Measurements from ENCODE around the gene GABRG3.

GABRG3 gene

DNA sequence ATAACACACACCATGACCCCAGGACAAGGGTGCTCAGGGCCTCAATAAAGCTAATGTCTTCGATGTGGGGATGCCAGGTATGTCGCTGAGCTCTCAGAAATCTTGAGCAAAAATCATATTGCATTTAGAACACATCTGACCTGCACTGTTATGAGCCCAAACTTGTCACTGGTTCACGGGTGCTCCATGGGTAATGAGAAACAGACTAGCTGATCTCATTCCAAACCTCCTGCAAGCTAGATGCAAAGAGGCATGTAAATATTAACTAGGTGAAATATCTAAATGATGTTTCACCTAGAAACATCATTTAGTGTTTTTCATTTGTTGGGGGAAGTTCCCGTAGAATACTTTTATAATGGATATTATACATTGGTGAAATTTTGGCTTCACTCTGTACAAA lies 578.8 kb downstream of the GABRG3 start:
- H3K4me3 ChIP-seq (ENCODE audit: low read depth, low read length), result no peak overlapping the region

DNA sequence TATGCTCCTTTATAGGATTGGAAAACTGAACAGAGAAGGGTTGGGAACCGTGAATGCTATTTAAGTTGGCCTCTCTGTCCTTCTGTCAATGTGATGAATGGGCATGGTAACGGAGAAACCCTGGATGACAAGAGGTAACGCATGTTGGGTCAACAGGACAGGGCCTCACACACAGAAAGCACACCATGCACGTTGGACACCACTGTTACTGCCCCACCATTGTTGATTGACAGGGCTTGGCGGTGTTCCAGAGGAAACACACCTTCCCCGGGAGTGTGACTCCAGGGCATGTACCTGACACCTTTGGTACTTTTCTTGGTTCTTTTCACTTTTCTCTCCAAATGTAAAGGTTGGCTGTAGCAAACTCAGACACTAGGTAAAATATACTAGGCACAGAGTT lies 579.7 kb downstream of the GABRG3 start:
- no peak overlapping the region for H3K4me3 ChIP-seq (ENCODE audit: low read depth, low read length)

DNA sequence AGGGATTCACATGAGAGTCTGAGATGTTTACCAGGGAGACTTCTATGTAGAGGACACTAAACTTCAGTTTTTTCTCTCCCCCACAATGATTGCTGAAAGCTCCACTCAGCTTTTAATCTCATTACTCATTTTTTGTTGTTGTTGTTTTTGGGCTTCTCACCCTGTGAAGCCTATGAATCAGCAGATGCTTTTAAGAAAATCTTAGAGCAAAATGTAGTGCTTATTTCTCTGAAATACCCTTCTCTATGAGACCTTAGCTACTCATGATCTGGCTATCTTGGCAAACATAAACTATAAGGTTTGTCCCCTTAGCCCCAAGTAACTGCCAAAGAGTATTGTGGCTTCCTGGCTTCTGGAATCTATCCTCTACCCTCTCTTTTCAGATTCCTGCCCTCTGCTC lies 590.8 kb downstream of the GABRG3 start:
- H3K4me3 ChIP-seq (ENCODE audit: low read depth, low read length), result no peak overlapping the region

DNA sequence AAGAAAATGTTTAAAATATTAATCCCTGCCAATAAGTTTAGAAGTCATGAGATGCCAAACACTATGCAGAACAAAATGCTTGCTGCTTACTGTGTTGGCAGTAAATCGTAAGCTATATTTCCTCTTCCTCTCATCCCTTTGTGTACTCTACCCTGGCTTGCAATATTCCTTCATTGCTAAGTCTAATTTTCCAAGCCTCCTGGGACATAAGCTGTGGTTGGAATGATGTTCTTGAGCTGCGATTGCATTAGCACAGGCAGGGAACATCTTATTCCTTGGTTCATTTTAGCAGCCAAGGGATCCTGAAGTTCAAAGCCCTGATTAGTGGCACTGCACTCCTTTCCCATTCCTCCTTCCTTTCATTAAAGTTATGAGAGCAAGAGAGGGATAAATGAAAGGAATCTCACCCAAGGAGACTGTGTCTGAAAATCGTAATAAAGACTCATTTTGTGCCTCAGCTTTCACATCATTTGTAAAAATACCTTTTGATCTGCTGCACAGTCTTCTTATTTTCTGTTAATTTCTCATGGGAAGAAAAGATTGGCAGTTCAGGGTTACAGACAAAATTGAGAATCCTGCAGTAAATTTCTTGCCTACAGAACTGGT lies 592.9 kb downstream of the GABRG3 start:
- no peak overlapping the region for H3K4me3 ChIP-seq (ENCODE audit: low read depth, low read length)

DNA sequence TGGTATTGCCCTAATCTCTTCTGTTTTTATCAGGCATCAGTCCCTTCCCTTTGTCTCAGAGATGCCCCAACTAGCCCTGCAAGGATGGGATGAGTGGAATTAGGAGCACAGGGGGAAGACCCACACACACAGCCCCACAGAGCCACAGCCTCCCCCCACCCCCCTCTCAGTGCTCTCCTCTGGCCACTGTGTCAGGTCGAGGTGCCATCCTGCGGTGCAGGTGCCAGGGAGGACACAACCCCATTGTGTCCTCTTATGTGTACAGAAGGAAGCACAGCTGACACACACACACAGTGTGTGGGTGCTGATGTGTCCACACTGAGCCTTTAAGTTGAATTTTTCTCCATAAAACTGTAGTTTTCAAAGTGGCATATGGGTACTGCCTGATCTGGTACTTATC lies 593.7 kb downstream of the GABRG3 start:
- no peak overlapping the region for H3K4me3 ChIP-seq (ENCODE audit: low read depth, low read length)

DNA sequence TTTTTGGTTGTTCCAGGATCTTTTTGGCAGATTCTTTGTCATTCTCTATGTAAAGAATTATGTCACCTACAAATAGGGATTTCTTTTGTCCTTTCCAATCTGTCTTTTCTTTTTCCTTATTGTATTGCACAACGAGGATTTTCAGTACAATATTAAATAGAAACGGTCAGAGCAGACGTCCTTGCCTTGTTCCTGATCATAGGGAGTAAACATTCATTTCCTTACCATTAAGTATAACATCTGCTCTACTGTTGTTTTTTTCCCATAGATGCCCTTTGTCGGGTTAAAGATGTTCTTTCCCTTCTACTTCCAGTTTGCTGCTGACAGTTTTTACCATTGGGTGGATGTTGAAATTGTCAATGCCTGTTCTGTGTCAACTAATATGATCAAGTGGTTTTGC lies 599.8 kb downstream of the GABRG3 start:
- H3K4me3 ChIP-seq (ENCODE audit: low read depth, low read length), result no peak overlapping the region

DNA sequence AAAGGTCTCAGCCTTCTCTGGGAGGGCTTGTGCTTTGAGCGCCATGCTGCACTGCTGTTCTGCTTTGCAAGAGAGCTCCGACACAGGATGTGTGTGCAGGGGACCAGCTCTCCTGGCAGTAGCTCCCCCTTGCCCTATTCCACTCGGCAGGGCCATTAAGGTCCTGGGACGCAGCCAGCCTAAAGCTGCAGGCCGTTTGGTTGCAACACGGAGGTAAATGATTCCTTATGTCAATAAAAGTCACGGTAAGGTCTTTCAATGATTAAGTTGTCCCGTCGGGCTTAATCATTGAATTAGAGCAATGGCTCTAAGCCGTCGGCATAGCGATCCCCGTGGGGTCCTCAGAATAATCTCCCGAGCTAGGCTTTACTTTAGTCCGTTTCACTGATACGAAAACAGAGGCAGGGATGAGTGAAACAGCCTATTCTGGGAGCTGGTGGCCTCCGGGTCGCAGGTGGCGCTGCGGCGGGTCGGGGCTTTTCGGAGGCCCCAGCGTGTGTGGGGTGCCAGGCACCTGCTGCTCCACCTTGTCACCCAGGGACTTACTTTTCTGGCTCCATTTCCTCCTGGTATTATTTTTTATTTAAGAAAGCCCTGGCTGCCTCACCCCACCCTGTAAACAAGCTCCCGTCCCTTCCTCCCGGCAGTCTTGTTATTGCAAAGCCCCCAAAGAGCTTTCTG lies 603.0 kb downstream of the GABRG3 start:
- H3K4me3 ChIP-seq (ENCODE audit: low read depth, low read length), result no peak overlapping the region

DNA sequence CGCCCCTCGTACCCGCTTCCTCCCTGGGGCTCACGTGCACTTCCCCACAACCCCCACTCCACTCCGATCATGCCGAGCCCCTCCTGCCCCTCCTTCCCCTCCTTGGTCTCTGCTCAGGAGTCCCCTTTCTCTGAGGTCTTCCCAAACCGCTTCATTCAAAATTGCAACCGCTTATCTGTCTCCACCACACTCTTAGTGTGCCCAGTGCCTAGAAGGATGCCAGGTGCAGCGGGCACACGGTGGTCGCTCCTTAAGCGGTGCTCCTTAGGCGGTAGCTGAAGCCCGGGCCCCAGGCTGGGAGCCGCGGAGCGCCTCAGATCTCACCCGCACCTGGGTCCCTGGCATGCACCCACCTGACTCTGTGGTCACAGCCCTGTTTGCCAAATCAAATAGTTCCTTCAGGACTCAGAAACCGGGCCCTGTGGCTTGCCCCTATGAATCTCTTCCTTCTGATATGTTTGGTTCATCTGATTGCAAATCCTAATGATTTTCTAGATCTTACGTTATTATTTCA lies 603.6 kb downstream of the GABRG3 start:
- H3K4me3 ChIP-seq (ENCODE audit: low read depth, low read length), result no peak overlapping the region

DNA sequence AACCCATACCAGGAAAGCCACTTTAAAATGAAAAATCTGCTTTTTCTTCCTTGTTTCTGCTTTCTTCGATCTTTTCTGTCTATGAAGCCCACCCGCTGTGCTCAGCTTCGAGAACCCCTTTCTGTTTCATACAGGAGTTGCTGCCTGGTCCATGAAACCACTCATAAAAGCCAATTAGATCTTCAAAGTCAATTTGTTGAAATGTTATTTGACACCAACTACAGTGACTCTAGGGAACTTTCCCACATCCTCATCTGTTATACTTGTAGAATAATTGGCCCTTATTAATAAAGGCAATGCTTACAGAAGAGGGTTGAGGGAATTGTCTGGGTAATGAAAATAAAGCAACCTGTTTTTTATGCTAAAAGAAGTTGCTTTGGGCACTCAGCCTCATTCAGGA lies 604.5 kb downstream of the GABRG3 start:
- no peak overlapping the region for H3K4me3 ChIP-seq (ENCODE audit: low read depth, low read length)

DNA sequence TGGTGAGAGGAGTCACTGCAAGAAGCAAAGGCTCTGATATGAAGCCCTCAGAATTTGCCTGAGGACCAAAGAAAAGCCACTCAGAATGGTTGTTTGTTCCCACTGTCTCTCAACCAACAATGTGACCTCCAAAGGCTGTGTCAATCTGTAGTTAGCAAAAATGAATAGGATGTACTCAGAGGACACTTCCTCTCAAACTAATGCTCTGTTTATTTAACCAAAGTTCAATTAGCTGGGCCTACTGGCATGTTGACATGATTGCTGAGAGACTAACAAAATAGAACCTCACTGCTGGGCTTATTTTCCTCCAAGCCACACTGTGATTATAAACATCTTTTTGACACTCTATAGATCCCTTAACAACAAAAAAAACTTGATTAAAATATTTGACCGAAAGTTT lies 605.6 kb downstream of the GABRG3 start:
- no peak overlapping the region for H3K4me3 ChIP-seq (ENCODE audit: low read depth, low read length)

DNA sequence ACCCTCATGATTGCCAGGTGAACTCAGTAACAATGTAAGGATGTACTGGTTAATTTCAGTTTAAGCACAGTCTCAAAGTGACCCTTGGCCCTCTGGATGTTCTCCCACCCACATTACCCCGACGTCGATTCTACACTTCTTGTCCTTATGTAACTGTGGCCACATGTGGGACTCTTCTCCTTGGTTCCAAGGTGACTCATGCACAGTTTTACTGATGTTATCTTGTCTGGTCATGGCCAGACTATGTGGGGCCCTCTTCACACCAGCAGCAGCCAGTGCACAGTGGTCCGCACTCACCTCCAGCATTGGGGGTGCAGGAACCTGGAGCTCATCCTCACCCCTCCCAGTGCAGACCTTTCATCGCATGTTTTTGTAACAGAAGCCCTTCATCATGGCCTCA lies 608.8 kb downstream of the GABRG3 start:
- no peak overlapping the region for H3K4me3 ChIP-seq (ENCODE audit: low read depth, low read length)

DNA sequence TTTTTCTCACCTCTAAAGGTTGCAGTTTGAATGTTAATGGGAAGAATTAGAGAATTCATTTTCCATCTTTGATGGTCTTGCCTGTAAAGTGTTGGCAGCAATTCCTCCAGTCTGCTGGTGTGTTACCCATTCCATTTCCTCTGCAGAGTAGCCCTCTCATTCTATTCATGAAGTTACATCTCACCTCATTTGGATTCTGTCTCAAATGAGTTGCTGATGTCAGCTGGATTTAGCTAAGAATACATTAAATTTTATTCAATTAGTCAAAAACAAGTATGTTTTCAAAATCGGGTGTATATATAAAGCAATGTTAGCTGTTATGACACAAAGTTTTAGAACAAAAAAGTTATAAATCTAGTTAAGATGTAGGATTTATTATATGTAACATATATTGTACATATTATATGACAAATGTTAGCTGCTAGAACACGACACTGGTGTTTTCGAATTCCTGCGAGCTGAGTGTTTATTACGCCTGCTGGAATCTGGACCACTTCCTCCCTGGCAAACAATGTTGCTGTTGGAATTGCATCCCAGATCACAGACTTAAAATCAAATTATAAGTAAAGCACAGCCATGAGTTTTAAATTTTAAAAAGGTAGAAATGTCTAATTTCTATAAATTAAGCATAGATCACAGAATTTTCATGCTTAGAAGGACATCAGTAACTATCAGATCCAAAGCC lies 611.9 kb downstream of the GABRG3 start:
- H3K4me3 ChIP-seq (ENCODE audit: low read depth, low read length), result no peak overlapping the region

DNA sequence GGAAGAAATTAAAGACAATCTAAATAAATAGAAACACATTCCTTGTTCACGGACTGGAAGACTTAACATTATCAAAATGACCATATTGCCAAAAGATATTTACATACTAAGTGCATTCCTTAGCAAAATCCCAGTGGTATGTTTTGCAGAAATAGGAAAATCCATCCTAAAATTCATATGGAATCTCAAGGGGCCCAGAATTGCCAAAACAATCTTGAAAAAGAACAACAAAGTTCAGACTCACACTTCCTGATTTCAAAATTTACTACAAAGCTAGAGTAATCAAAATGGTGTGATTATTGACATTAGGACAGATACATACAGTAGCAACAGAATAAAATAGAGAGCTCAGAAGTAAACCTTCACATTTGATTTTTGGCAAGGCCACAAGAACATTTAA lies 612.7 kb downstream of the GABRG3 start:
- H3K4me3 ChIP-seq (ENCODE audit: low read depth, low read length), result no peak overlapping the region

DNA sequence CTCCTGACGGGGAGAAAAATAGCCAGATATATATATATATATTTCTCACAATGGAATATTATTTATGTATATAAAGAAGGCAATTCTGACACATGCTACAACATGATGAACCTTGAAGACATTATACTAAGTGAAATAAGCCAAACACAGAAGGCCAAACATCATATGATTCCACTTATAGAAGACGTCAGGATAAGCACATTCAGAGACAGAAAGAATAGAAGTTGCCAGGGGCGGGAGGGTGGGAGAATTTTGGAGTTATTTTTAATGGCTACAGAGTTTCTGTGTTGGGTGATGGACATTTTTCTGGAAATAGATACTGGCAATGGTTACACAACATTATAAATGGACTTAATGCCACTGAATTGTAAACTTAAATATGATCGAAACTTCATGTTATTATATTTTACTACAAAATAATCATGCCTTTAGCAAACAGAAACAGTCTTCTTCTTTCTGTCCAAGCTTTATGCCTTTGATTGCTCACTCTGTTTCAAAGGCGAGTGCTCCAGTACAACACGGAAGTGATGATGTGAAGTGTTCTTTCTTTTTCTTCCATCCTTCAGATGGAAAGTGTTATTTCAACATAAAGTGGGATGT lies 614.2 kb downstream of the GABRG3 start:
- no peak overlapping the region for H3K4me3 ChIP-seq (ENCODE audit: low read depth, low read length)

DNA sequence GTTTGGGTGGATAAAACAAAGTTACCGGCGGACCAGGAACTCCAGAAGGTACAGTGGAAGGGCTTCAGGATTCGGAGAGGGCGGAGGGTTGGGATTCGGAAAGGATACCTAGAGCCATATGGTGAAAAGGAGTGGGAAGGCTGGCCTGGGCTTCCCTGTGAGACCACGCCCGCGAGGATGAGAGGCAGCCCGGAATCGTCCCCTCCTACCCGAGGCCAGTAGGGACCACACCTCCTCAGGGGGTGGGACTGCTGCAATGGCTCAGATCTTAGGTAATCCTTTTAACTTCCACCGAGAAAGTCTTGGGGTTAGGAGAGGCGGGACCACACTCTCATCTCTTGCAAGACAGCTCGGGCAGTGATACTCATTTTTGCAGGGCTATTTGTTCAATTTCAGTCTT lies 616.8 kb downstream of the GABRG3 start:
- H3K4me3 ChIP-seq (ENCODE audit: low read depth, low read length), result no peak overlapping the region

DNA sequence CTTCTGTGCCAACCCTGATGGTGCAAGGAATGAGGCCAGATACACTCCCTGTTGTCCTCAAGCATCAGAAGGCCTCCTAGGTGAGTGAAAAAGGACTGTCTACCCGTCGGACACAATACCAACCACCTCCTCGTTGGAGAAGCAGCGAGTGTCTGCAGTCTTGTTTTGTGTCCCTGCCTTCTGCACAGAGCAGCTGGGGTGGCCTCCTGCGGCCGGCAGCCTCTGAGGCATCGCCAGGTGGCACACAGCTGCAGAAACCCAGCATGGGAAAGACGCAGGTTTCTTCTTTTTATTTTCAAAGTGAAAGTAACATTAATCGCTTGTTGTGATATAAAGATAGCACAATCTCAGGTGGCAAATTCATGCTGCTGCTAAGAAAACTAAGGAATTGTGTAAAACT lies 618.3 kb downstream of the GABRG3 start:
- H3K4me3 ChIP-seq (ENCODE audit: low read depth, low read length), result no peak overlapping the region

DNA sequence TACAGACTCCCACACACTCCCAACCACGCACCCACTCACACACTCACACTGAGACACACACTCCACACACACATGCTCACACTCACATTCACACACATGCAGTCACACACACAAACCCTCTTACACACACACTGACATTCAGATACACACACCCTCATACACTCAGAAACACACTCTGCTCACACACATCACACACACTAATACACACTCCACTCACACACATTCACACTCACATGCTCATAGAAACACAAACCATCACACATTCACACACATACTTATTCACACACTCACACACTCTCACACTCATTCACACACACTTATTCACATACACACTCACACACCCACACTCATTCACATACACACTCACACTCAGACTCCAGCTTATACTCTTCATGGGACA lies 618.8 kb downstream of the GABRG3 start:
- H3K4me3 ChIP-seq (ENCODE audit: low read depth, low read length), result no peak overlapping the region
